Lower lobe of right lung (tissue), 2 donors: ENCODE data around the gene MAD2L1. TPM values are rescaled to one million over a fixed set of nuclear protein-coding genes. Genes with fewer than 3 reads are reported as not detected.

Experiments used
- ATAC-seq, 2 donors: fragments of 200-7000 bp; cut with Tn5 transposase; one replicate each; pipeline ENCODE4 v1.9.1; 2020 to 2022; ENCODE audit warnings: mild to moderate bottlenecking in 2 of 2, moderate library complexity in 2 of 2
- DNase-seq: peaks from one replicate; pipeline ENCODE4 v3.0.0-alpha.2; 2020
- H3K27ac ChIP-seq: fragments of 200-600 bp; one replicate; pipeline ENCODE4 v1.8.0; 2022
- H3K27me3 ChIP-seq: fragments of 200-600 bp; one replicate; pipeline ENCODE4 v1.8.0; 2022; ENCODE audit warnings: low read depth
- H3K36me3 ChIP-seq: fragments of 200-600 bp; one replicate; pipeline ENCODE4 v1.8.0; 2022; ENCODE audit warnings: mild to moderate bottlenecking
- H3K4me1 ChIP-seq: fragments of 200-600 bp; one replicate; pipeline ENCODE4 v1.8.0; 2022
- H3K4me3 ChIP-seq: fragments of 200-600 bp; one replicate; pipeline ENCODE4 v1.8.0; 2022; ENCODE audit warnings: mild to moderate bottlenecking
- H3K9me3 ChIP-seq: fragments of 200-600 bp; one replicate; pipeline ENCODE4 v1.8.0; 2022
- CTCF ChIP-seq: fragments of 200-600 bp; IDR thresholded peaks from one replicate; pipeline ENCODE4 v1.8.0; 2022; ENCODE audit warnings: antibody characterized with exemption, mild to moderate bottlenecking
- intact Hi-C: fragments of 100-400 bp; cut with DNase I; formaldehyde crosslinking; loops from one replicate; pipeline ENCODE4 v1.11.0; 2022
- long read RNA-seq: library from polyadenylated mRNA; unstranded; transcript quantifications from one replicate; pipeline ENCODE4 v2.0.0, GENCODE V29; 2021
- total RNA-seq: library from RNA; stranded (reverse); fragmentation: NEBNext Ultra II Directional; extraction: Animal tissue kit (Norgen Biotek cat#: 25700); gene quantifications from one replicate; pipeline ENCODE4 v1.2.1, GENCODE V29; 2021
- donor health status: DM: no; HTN: yes; CAD: no; lungs with severe emphysema.

MAD2L1 gene
- 2.2 TPM for total RNA-seq
- long read RNA-seq, full-length matches to known transcripts, result 1 of 2 reads
- long read RNA-seq, partial matches to known transcripts, result 0 of 2 reads
- long read RNA-seq, other reads (novel, unspliced or antisense), result 1 of 2 reads

- peak; percentile 99 for ATAC-seq
- Histone ChIP-seq H3K4me3 (peak within 1 kb of the TSS; percentile 70), H3K4me1 (peaks cover 21% of the 10 kb centered on the region), H3K36me3 (no peaks in the 10 kb centered on the region), H3K9me3 (no peaks in the 10 kb centered on the region), H3K27ac (peak within 1 kb of the TSS; percentile 96), H3K27me3 (no peaks in the 10 kb centered on the region)
- no peak for TF ChIP-seq CTCF
- peak; percentile 100 for DNase-seq
- intact Hi-C loops, result no loop called here
These were observed at the start of gene MAD2L1 for GRCh38 chr4:120066517-120067340. MAD2L1 (minus strand) TSS chr4:120066848; CDS start chr4:120066734, 114 bp downstream.

- DNase-seq (no peak), ATAC-seq (no peak)
- no peak for TF ChIP-seq CTCF
- Histone ChIP-seq H3K9me3 (no peaks in the 10 kb centered on the region), H3K27me3 (no peaks in the 10 kb centered on the region), H3K4me1 (no peaks in the 10 kb centered on the region), H3K36me3 (no peaks in the 10 kb centered on the region), H3K27ac (no peak overlapping the region), H3K4me3 (no peak overlapping the region)
- intact Hi-C loops, result no loop called here
These were observed 45.1 kb upstream of the MAD2L1 start for GRCh38 chr4:120111745-120112144.

GRCh38 chr4:120109406-120109805 is 42.8 kb upstream of the MAD2L1 start:
- no peak for DNase-seq
- TF ChIP-seq CTCF, result no peak
- Histone ChIP-seq H3K27me3 (no peaks in the 10 kb centered on the region), H3K9me3 (no peaks in the 10 kb centered on the region), H3K4me1 (no peaks in the 10 kb centered on the region), H3K36me3 (no peaks in the 10 kb centered on the region), H3K4me3 (no peak overlapping the region), H3K27ac (no peak overlapping the region)
- intact Hi-C loops, result no loop called here
- ATAC-seq, result no peak

- TF ChIP-seq CTCF, result no peak
- no peak for DNase-seq
- intact Hi-C loops, result no loop called here
- Histone ChIP-seq H3K4me1 (no peaks in the 10 kb centered on the region), H3K27me3 (no peaks in the 10 kb centered on the region), H3K27ac (no peak overlapping the region), H3K9me3 (no peaks in the 10 kb centered on the region), H3K36me3 (no peaks in the 10 kb centered on the region), H3K4me3 (no peak overlapping the region)
- ATAC-seq, result no peak
These were observed 38.8 kb upstream of the MAD2L1 start for GRCh38 chr4:120105472-120105871.

GRCh38 chr4:120096508-120097297 is 30.1 kb upstream of the MAD2L1 start:
- Histone ChIP-seq H3K4me1 (no peaks in the 10 kb centered on the region), H3K27me3 (no peaks in the 10 kb centered on the region), H3K9me3 (no peaks in the 10 kb centered on the region), H3K27ac (no peak overlapping the region), H3K36me3 (no peaks in the 10 kb centered on the region), H3K4me3 (no peak overlapping the region)
- TF ChIP-seq CTCF, result no peak
- intact Hi-C loops, result no loop called here
- ATAC-seq (no peak), DNase-seq (no peak)
